ENCODE results near the gene FPR3.

FPR3 gene

GRCh38 chr19:51788029-51788428, 6.9 kb upstream of the FPR3 start:
- Histone ChIP-seq H3K36me3 (ENCODE audit: low read depth) (no peaks in the 10 kb centered on the region), H3K9me3 (ENCODE audit: severe bottlenecking) (no peaks in the 10 kb centered on the region), H3K4me1 (ENCODE audit: insufficient read depth, poor library complexity, severe bottlenecking) (no peaks in the 10 kb centered on the region), H3K4me3 (ENCODE audit: severe bottlenecking) (no peak overlapping the region), H3K27ac (ENCODE audit: poor library complexity, severe bottlenecking) (no peak overlapping the region), H3K27me3 (ENCODE audit: insufficient read depth, poor library complexity, severe bottlenecking) (no peaks in the 10 kb centered on the region)
- ATAC-seq (ENCODE audit: low read depth) (no peak), DNase-seq (ENCODE audit: low spot score) (no peak)
- TF ChIP-seq CTCF (IDR thresholded peaks at IDR 0.05; ENCODE audit: poor library complexity, severe bottlenecking) = no peak

- H3K36me3 ChIP-seq (ENCODE audit: low read depth) = no peaks in the 10 kb centered on the region
- no peaks in the 10 kb centered on the region for H3K27me3 ChIP-seq (ENCODE audit: insufficient read depth, poor library complexity, severe bottlenecking)
- no peak overlapping the region for H3K4me3 ChIP-seq (ENCODE audit: severe bottlenecking)
- TF ChIP-seq CTCF (IDR thresholded peaks at IDR 0.05; ENCODE audit: poor library complexity, severe bottlenecking) = no peak
- no peak; the same call in 2 of the 3 replicates for ATAC-seq (ENCODE audit: low read depth)
- H3K27ac ChIP-seq (ENCODE audit: poor library complexity, severe bottlenecking) = no peak overlapping the region
- DNase-seq (ENCODE audit: low spot score) = no peak
- no peaks in the 10 kb centered on the region for H3K4me1 ChIP-seq (ENCODE audit: insufficient read depth, poor library complexity, severe bottlenecking)
- H3K9me3 ChIP-seq (ENCODE audit: severe bottlenecking) = no peaks in the 10 kb centered on the region
These were observed 5.7 kb upstream of the FPR3 start for GRCh38 chr19:51789061-51789795.

GRCh38 chr19:51792932-51793331, 2.0 kb upstream of the FPR3 start:
- TF ChIP-seq CTCF (IDR thresholded peaks at IDR 0.05; ENCODE audit: poor library complexity, severe bottlenecking) = no peak
- Histone ChIP-seq H3K4me1 (ENCODE audit: insufficient read depth, poor library complexity, severe bottlenecking) (no peaks in the 10 kb centered on the region), H3K4me3 (ENCODE audit: severe bottlenecking) (no peak overlapping the region), H3K27ac (ENCODE audit: poor library complexity, severe bottlenecking) (no peak overlapping the region), H3K36me3 (ENCODE audit: low read depth) (no peaks in the 10 kb centered on the region), H3K9me3 (ENCODE audit: severe bottlenecking) (no peaks in the 10 kb centered on the region), H3K27me3 (ENCODE audit: insufficient read depth, poor library complexity, severe bottlenecking) (no peaks in the 10 kb centered on the region)
- ATAC-seq (ENCODE audit: low read depth) (no peak), DNase-seq (ENCODE audit: low spot score) (no peak)

- no peaks in the 10 kb centered on the region for H3K4me1 ChIP-seq (ENCODE audit: insufficient read depth, poor library complexity, severe bottlenecking)
- no peaks in the 10 kb centered on the region for H3K27me3 ChIP-seq (ENCODE audit: insufficient read depth, poor library complexity, severe bottlenecking)
- H3K36me3 ChIP-seq (ENCODE audit: low read depth) = no peaks in the 10 kb centered on the region
- DNase-seq (ENCODE audit: low spot score) = no peak
- ATAC-seq (ENCODE audit: low read depth) = no peak
- no peak overlapping the region for H3K27ac ChIP-seq (ENCODE audit: poor library complexity, severe bottlenecking)
- TF ChIP-seq CTCF (IDR thresholded peaks at IDR 0.05; ENCODE audit: poor library complexity, severe bottlenecking) = no peak
- H3K9me3 ChIP-seq (ENCODE audit: severe bottlenecking) = no peaks in the 10 kb centered on the region
- H3K4me3 ChIP-seq (ENCODE audit: severe bottlenecking) = no peak overlapping the region
These were observed 963 bp upstream of the FPR3 start for GRCh38 chr19:51793994-51794393.

- Histone ChIP-seq H3K4me3 (ENCODE audit: severe bottlenecking) (no peak overlapping the region), H3K4me1 (ENCODE audit: insufficient read depth, poor library complexity, severe bottlenecking) (no peaks in the 10 kb centered on the region), H3K36me3 (ENCODE audit: low read depth) (no peaks in the 10 kb centered on the region), H3K27me3 (ENCODE audit: insufficient read depth, poor library complexity, severe bottlenecking) (no peaks in the 10 kb centered on the region), H3K9me3 (ENCODE audit: severe bottlenecking) (no peaks in the 10 kb centered on the region), H3K27ac (ENCODE audit: poor library complexity, severe bottlenecking) (no peak overlapping the region)
- no peak for TF ChIP-seq CTCF (IDR thresholded peaks at IDR 0.05; ENCODE audit: poor library complexity, severe bottlenecking)
- no peak for ATAC-seq (ENCODE audit: low read depth)
- DNase-seq (ENCODE audit: low spot score) = no peak
These were observed 1.3 kb downstream of the FPR3 start for GRCh38 chr19:51796195-51796679.
